NK-92 treated with Interleukin-12 subunit alpha and Interleukin-12 subunit beta, amount 100 ng/mL, for 24 hours (cell line): ENCODE data around the gene ITGA11.
"Not testable (repeated sequence)": the region's sequence is repeated elsewhere in the genome, so short reads cannot be mapped to it uniquely, and the experiment has no call there.

Experiments
- DNase-seq: peaks from one replicate; lab custom pipeline; 2025; lab: John Stamatoyannopoulos, UW

The ITGA11 gene

DNA sequence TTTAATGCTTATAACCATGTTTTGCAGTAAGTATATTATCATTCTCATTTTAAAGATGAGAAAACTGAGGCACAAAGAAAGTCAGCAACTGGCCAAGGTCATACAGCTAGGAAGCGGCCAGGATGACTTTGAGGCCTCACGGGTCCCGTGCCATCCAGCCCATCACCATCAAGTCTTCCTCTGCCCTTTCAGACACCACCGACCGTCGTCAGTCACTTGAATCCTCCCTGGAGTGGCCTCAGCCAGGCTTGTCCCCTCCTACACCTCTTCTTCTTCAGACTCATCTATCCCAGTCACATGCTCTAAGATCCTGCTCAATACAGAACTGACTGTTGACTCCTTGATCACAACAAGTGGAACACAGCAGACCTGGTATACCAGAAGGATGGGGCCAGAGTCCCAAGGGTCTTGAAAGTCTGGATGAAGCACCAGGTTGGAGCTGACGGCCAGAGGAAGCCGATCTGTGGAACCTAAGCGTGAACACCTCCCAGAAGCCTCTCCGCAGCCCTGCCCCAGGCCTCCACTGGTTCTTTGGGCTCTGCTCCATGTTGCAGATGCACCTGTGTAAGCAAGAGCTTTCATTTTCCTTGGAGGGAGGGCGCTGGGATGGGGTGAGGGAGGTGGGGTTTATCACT is 22.1 kb downstream of the ITGA11 start:
- DNase-seq: no peak

- no peak for DNase-seq
Observed at GRCh38 chr15:68408971-68409370, 23.0 kb downstream of the ITGA11 start.

- no peak for DNase-seq
Observed at GRCh38 chr15:68407886-68408881, 23.8 kb downstream of the ITGA11 start.

GRCh38 chr15:68407141-68407885 is 24.6 kb downstream of the ITGA11 start:
- DNase-seq: no peak

DNA sequence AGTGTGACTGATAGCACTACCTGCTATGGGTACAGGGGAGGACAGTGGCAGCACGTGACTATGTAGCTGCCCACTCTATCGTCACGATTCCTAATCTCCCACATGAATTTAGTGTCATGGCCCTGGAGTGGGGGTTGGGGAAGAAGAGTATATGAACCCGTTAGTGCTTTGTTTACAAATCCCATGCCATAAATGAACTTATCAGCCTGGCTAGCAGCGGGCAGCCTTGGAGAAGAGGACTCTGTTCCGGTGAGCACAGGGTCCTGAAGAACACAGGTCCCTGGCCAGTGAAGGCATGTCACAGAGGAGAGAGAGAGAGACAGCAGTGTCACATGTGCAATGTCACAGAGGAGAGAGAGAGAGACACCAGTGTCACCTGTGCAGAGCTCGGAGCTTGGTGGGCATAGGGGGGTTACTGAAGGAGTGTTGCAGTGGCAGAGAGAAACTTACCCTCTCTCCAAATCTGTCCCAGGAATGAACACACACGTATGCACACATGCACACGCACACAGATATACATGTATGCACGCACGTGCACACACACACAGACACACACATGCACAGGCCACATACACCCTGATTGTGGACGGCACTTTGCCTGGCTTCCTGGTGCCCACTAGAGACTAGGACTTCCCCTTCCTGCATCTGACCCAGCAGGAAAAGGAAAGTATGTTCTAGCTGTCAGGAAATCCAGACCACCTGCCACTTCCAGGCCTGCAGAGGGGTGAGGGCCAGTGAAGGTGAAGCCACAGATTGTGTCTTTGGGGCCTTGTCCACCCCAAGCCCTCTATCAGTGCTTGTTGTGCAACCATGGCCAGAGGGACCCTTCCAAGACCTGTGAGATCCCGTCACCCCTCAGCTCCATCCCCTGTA is 26.3 kb downstream of the ITGA11 start:
- no peak for DNase-seq

GRCh38 chr15:68404056-68404798 is 27.7 kb downstream of the ITGA11 start:
- no peak for DNase-seq

- DNase-seq: no peak
Observed at GRCh38 chr15:68403161-68403941, 28.6 kb downstream of the ITGA11 start.

GRCh38 chr15:68402432-68403160 is 29.4 kb downstream of the ITGA11 start:
- no peak for DNase-seq

- DNase-seq: no peak
Observed at GRCh38 chr15:68401496-68402431, 30.2 kb downstream of the ITGA11 start.

GRCh38 chr15:68400066-68400456 is 31.9 kb downstream of the ITGA11 start:
- no peak for DNase-seq

DNA sequence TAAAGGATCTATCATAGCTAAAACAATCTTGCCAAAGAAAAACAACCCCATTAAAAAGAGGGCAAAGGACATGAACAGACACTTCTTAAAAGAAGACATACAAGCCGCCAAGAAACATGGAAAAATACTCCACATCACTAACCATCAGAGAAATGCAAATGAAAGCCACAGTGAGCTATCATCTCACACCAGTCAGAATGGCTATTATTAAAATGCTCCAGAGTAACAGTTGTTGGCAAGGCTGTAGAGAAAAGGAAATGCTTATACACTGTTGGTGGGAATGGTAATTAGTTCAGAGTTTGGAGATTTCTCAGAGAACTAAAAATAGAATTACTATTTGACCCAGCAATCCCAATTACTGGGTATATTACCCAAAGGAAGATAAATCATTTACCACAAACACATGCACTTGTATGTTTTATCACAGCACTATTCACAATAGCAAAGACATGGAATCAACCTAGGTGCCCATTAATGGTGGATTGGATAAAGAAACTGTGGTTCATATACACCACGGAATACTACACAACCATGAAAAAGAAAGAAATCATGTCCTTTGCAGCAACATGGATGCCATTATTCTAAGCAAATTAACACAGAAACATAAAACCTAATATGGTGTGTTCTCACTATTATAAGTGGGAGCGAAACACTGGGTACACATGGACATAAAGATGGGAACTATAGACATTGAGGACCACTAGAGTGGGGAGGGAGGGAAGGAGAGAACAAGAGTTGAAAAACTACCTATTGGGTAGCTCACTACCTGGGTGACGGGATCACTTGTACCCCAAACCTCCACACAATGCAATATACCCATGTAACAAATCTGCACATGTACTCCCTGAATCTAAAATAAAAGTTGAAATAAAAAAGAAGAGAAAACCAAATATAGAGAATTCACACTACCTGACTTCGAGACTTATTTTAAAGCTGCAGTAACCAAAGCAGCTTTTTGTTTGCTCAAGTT is 32.6 kb downstream of the ITGA11 start:
- no peak for DNase-seq

GRCh38 chr15:68397999-68398398 is 34.0 kb downstream of the ITGA11 start:
- DNase-seq: not testable (repeated sequence)

DNA sequence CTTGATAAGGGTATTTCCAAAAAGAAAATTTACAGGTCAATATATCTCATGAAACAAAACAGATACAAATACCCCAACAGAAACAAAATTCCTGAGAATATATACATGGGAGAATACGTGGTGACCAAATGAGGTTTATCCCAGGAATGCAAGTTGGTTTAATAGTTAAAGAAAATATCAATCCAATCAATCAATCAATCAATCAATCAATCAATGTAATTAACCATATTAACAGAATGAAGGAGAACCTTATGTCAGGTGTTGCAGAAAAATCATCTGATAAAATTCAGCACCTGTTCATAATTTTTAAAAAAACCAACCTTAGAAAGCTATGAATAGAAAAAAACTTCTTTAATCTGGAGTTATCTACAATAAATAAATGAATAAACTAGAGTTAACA is 35.9 kb downstream of the ITGA11 start:
- no peak for DNase-seq

DNA sequence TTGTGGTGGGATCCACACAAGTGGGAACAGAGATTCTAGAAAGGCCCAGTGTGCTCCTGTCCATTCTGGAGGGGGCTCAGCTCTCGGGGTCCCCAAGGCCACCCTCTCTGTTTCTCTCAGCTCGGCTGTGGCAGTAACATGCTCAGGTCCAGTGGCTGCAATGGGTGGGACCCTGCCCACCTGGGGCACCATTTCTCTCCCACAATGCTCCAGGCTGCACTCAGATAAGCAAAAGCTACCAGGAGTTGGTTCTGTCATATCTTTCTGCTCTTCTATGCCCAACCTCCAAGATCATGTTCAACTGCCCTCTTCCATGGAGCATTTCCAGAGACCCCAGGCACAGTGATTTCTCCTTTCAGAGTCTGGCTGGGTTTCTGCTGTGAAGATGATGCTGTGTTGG is 40.8 kb downstream of the ITGA11 start:
- no peak for DNase-seq

- peak; percentile 65 for DNase-seq
Observed at GRCh38 chr15:68389936-68390817, 41.8 kb downstream of the ITGA11 start.
